HG03565 (cell line): Measurements from ENCODE around the gene TACR1.
"Not testable (repeated sequence)": the region's sequence is repeated elsewhere in the genome, so short reads cannot be mapped to it uniquely, and the experiment has no call there.

Source experiments
- ATAC-seq: cut with Tn5 transposase; IDR thresholded peaks from one replicate; pipeline ENCODE4 v1.9.1; 2021; ENCODE audit warnings: mild to moderate bottlenecking, moderate library complexity; ENCODE audit not compliant: unreplicated experiment

TACR1 gene

DNA sequence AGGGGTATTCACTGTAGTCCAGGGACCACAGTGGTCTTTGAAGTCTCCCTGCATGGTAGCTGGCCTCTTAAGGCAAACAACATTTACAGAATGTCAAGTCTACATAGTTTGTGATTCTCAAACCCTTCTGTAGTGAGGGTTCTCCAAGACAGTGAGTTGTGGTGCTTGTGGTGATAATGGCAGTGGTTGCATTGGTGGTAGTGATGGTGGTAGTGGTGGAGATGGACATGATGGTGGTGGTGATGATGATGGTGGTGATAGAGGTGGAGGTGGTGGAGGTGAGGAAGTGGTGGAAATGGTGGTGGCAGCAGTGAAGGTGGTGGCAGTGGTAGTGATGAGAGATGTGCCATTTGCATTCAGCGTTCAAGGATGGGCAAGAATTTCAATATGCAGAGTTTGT is 104.9 kb downstream of the TACR1 start:
- no peak for ATAC-seq

- ATAC-seq = no peak
These were observed 108.4 kb downstream of the TACR1 start for GRCh38 chr2:75090770-75091515.

- ATAC-seq = no peak
These were observed 109.8 kb downstream of the TACR1 start for GRCh38 chr2:75089471-75089870.

DNA sequence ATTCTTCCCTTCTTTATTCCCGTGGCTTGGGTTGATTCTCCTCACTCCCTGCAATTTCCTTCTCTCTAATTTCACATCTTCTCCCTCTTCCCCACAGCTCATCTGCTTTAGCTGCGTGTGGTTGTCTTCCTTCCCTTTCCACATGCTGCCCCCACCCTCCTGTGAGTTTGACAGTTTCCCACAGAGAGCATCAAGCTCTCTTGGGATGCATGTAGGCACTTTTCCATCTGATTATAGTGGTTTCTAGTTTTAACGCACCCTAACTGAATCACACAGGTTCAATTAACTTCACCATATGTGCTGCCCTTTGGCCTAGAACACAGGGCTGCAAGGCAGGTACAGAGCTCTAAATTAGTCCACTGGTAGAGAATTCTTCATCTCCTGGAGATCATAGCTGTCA is 110.5 kb downstream of the TACR1 start:
- ATAC-seq = no peak

DNA sequence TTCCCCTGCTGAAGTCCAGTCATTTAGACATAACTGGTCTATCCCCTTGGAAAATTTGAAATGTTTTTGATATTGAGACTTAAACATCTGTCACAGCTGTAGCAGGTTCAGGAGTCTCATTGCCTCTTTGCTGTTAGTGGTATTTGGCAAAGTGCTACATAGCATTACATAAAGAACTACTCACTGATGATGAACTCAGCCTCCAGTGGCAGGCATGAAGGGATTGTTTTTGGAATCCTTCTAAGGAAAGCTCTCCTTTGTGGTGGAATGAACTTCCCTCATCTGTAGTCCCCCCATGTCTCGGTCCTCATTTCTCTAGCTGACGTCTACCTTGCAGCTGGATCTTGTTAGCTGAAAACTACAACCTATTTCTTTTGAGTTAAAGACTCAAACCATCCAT is 111.6 kb downstream of the TACR1 start:
- ATAC-seq = no peak

- no peak for ATAC-seq
These were observed 119.7 kb downstream of the TACR1 start for GRCh38 chr2:75079575-75079974.

- ATAC-seq = no peak
These were observed 121.4 kb downstream of the TACR1 start for GRCh38 chr2:75077909-75078308.

DNA sequence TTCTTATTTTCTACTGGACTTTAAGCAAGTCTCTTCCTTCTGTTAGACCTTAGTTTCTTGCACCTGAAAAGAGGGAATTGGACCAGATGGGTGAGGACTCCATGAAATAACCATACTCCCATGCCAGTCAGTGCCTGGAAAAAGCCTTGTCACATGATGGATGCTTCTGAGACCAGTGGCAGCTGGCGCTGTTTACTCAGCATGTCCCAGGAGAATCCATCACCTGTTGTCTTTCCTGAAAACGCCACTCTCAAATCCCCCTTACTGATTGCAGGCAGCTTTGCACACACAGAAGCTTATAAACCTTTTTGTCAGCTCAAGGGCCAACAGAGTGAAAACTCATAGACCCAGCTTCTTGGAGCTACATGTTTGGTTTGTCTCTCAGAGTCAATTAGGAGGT is 123.2 kb downstream of the TACR1 start:
- ATAC-seq = no peak

DNA sequence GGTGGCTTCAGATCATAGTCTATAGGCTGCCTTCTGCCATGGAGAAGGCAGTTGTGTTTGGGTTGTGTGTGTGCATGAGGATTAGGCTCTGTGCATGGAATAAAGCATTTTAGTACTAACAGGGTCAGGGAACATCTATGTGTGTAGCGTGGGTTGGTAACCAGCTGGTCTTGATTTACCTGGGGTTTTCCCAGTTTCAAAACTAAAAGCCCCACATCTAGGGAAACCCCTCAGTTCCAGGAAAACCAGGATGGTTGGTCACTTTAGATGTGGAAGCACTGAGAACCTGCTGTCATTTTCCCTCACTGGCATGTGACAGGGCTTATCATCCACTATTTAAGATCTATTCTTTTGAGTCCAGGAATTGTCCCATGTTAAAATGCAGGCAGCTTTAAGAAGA is 124.6 kb downstream of the TACR1 start:
- no peak for ATAC-seq

- no peak for ATAC-seq
These were observed 125.1 kb downstream of the TACR1 start for GRCh38 chr2:75074228-75074627.

- no peak for ATAC-seq
These were observed 127.6 kb downstream of the TACR1 start for GRCh38 chr2:75071766-75072165.

GRCh38 chr2:75068546-75068945 is 130.8 kb downstream of the TACR1 start:
- no peak for ATAC-seq

- ATAC-seq = no peak
These were observed 131.8 kb downstream of the TACR1 start for GRCh38 chr2:75067506-75067905.

- no peak for ATAC-seq
These were observed 133.0 kb downstream of the TACR1 start for GRCh38 chr2:75066121-75066902.

DNA sequence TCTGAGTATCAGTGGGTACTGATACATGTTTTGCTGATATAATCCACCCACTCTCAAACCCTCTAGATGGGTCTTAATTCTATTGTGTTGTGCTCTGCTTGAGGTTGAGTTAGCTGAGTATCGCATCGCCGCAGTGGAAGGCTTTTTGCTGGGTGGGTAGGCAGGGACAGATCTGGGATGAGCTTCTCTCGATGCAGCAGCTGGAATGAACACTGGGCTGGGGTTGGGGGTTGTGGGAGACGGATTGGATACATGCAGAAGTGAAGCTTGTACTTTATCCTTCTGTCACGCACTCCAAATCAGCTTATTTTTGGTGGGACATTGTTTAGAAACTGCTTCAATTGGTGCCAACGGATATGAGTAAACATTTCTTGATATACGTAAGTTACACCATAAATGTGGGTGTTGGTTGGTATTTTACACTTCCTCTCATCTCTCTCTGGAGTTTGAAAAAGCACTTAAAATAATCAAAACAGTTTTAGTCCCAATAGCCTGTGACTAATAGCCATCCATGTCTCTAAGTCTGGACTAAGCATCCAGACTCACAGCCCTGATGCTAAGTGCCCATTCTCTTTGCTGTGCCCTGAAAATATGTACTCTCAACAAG is 133.8 kb downstream of the TACR1 start:
- ATAC-seq = no peak

DNA sequence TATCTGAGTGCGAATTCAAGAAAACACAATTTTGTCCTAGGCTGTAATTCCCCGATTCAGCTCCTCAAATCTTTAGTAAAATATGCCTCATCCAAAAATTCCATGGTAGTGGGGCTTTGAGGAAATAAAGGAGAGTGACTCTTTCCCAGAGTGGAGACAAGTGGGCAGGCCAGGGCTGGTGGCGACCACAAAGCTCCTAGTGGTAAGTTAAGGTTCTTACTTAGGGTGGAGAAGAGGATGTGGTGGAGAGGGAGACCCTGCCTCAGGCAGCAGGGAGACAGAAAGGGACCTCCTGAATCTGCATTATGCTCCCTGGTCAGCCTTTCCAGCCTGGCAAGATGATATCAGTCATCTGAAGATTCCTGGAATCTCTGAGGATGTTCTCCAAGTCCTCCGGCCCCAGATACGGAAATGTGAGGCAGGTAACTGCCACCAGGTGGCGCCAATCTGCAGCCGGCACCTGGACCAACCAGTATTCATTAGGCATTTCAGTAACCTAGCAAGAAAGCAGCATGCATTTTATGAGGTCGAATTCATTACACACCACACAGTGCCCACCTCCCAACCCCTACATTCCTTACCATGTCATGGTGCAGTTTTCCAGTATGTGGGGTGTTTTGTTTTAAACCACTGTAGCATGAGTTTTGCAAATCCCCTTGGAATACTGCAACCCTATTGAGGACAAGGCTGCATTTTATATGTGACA is 134.5 kb downstream of the TACR1 start:
- no peak for ATAC-seq

DNA sequence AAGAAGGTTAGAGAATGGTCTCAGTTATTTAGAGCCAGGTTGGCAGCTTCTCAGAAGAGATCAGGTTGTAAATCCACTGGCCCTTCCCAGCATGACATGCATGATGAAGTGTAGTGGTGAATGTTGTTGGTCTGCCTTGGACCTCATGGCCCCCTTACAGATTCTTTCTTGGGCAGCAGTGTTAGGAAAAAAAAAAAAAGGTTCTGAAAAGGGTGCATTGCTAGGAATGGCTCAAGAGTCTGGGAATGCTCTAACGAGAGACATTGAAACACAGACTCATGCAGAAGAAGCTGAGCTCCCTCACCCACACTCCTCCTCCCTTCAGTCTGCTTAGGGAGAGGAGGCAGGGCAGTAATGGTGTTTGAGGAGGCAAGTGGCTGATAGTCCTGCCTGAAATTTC is 135.4 kb downstream of the TACR1 start:
- ATAC-seq = no peak

- no peak for ATAC-seq
These were observed 140.9 kb downstream of the TACR1 start for GRCh38 chr2:75058427-75058826.

GRCh38 chr2:75057150-75057549 is 142.2 kb downstream of the TACR1 start:
- not testable (repeated sequence) for ATAC-seq

DNA sequence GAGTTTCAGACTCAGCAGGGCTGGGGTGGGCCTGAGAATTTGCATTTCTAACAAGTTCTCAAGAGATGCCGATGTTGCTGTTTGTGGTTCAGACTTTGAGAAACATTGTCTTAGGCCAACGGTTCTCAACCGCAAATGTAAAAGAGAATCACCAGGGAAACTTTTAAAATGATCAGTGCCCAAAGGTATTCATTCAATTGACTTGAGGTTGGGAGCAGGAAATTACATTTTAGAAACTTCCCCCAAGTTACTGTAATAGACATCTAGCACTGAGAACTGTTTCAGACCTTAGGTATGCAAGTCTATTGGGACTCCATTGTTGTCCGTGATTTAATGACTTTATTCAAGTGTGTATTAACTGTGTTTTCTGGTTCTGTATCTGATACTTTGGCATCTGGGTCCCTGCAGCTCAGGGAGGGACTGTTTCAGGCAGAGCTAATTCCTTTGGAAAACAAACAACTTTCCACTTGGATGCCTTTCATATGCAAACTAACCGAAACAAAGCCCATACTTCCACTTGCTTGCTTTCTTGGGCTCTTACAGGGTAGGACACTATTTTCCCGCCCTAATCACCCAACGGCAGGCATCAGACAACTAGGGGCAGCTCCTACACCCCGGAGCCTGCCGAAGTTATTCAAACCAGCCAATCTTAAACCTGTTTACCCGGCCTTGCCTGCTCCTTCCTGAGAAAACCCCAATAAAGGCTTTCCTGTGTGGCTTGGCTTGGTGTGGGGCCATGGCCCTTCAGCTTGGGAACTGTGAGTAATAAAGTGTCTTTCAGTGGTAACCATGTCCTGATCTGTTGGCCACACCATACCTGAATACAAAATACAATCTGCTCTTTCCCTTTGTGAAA is 143.3 kb downstream of the TACR1 start:
- ATAC-seq = peak; percentile 75
